Adipocyte (in vitro differentiated cells): Measurements from ENCODE around the gene PPP1R7.

ENCODE experiments used
- DNase-seq: peaks from one replicate; pipeline ENCODE4 v3.0.0-alpha.2; 2015; ENCODE audit warnings: low read depth
- H3K27me3 ChIP-seq: replicated peaks from 2 replicates; pipeline ENCODE4 v1.7.0; 2013; ENCODE audit warnings: mild to moderate bottlenecking, low read length, moderate library complexity; ENCODE audit not compliant: control insufficient read depth, insufficient read depth
- H3K36me3 ChIP-seq: 2 replicates; pipeline ENCODE4 v1.7.0; 2013; ENCODE audit warnings: low read length, mild to moderate bottlenecking, moderate library complexity; ENCODE audit not compliant: control insufficient read depth, insufficient read depth, severe bottlenecking
- H3K4me1 ChIP-seq: 2 replicates; pipeline ENCODE4 v1.7.0; 2013; ENCODE audit warnings: mild to moderate bottlenecking, low read length, moderate library complexity; ENCODE audit not compliant: control insufficient read depth, insufficient read depth
- H3K4me3 ChIP-seq: 2 replicates; pipeline ENCODE4 v1.7.0; 2013; ENCODE audit warnings: mild to moderate bottlenecking, low read length, moderate library complexity
- H3K9ac ChIP-seq: 2 replicates; pipeline ENCODE4 v1.7.0; 2013; ENCODE audit warnings: mild to moderate bottlenecking, low read length, moderate library complexity
- H3K9me3 ChIP-seq: 2 replicates; pipeline ENCODE4 v1.7.0; 2013; ENCODE audit warnings: mild to moderate bottlenecking, low read length, moderate library complexity; ENCODE audit not compliant: control insufficient read depth

PPP1R7 gene

GRCh38 chr2:241110607-241111439, 39.4 kb upstream of the PPP1R7 start:
- H3K9me3 ChIP-seq = no peaks in the 10 kb centered on the region
- no peak for DNase-seq
- H3K9ac ChIP-seq = no peak overlapping the region
- H3K27me3 ChIP-seq = no peaks in the 10 kb centered on the region
- H3K36me3 ChIP-seq = no peaks in the 10 kb centered on the region
- no peaks in the 10 kb centered on the region for H3K4me1 ChIP-seq
- H3K4me3 ChIP-seq = no peak overlapping the region

- no peaks in the 10 kb centered on the region for H3K4me1 ChIP-seq
- no peaks in the 10 kb centered on the region for H3K36me3 ChIP-seq
- DNase-seq = no peak
- H3K9me3 ChIP-seq = no peaks in the 10 kb centered on the region
- H3K27me3 ChIP-seq = no peaks in the 10 kb centered on the region
- H3K4me3 ChIP-seq = no peak overlapping the region
- no peak overlapping the region for H3K9ac ChIP-seq
These were observed 38.8 kb upstream of the PPP1R7 start for GRCh38 chr2:241111440-241111805.

- H3K4me1 ChIP-seq = no peaks in the 10 kb centered on the region
- no peaks in the 10 kb centered on the region for H3K9me3 ChIP-seq
- DNase-seq = no peak
- no peak overlapping the region for H3K9ac ChIP-seq
- no peak overlapping the region for H3K4me3 ChIP-seq
- no peaks in the 10 kb centered on the region for H3K27me3 ChIP-seq
- H3K36me3 ChIP-seq = no peaks in the 10 kb centered on the region
These were observed 38.2 kb upstream of the PPP1R7 start for GRCh38 chr2:241112046-241112445.

GRCh38 chr2:241112592-241112991, 37.7 kb upstream of the PPP1R7 start:
- no peaks in the 10 kb centered on the region for H3K4me1 ChIP-seq
- no peak overlapping the region for H3K4me3 ChIP-seq
- no peaks in the 10 kb centered on the region for H3K9me3 ChIP-seq
- no peaks in the 10 kb centered on the region for H3K36me3 ChIP-seq
- no peak overlapping the region for H3K9ac ChIP-seq
- H3K27me3 ChIP-seq = no peaks in the 10 kb centered on the region
- DNase-seq = no peak

GRCh38 chr2:241114836-241115235, 35.4 kb upstream of the PPP1R7 start:
- H3K36me3 ChIP-seq = no peaks in the 10 kb centered on the region
- H3K4me3 ChIP-seq = no peak overlapping the region
- H3K27me3 ChIP-seq = no peaks in the 10 kb centered on the region
- no peak overlapping the region for H3K9ac ChIP-seq
- H3K4me1 ChIP-seq = no peaks in the 10 kb centered on the region
- no peak for DNase-seq
- H3K9me3 ChIP-seq = no peaks in the 10 kb centered on the region

GRCh38 chr2:241115361-241115760, 34.9 kb upstream of the PPP1R7 start:
- Histone ChIP-seq H3K9me3 (no peaks in the 10 kb centered on the region), H3K9ac (no peak overlapping the region), H3K27me3 (no peaks in the 10 kb centered on the region), H3K4me3 (no peak overlapping the region), H3K4me1 (no peaks in the 10 kb centered on the region), H3K36me3 (no peaks in the 10 kb centered on the region)
- DNase-seq = no peak

GRCh38 chr2:241116606-241117560, 33.4 kb upstream of the PPP1R7 start:
- no peak overlapping the region for H3K4me3 ChIP-seq
- H3K9me3 ChIP-seq = peaks cover 5% of the 10 kb centered on the region
- no peaks in the 10 kb centered on the region for H3K4me1 ChIP-seq
- no peaks in the 10 kb centered on the region for H3K27me3 ChIP-seq
- no peaks in the 10 kb centered on the region for H3K36me3 ChIP-seq
- no peak overlapping the region for H3K9ac ChIP-seq
- no peak for DNase-seq

GRCh38 chr2:241118737-241119505, 31.3 kb upstream of the PPP1R7 start:
- Histone ChIP-seq H3K9ac (no peak overlapping the region), H3K4me1 (peaks cover 2% of the 10 kb centered on the region), H3K27me3 (no peaks in the 10 kb centered on the region), H3K4me3 (no peak overlapping the region), H3K36me3 (no peaks in the 10 kb centered on the region), H3K9me3 (peaks cover 5% of the 10 kb centered on the region)
- DNase-seq = no peak

- Histone ChIP-seq H3K27me3 (no peaks in the 10 kb centered on the region), H3K9ac (no peak overlapping the region), H3K4me1 (peaks cover 2% of the 10 kb centered on the region), H3K4me3 (no peak overlapping the region), H3K9me3 (peaks cover 5% of the 10 kb centered on the region), H3K36me3 (no peaks in the 10 kb centered on the region)
- DNase-seq = no peak
These were observed 29.8 kb upstream of the PPP1R7 start for GRCh38 chr2:241120440-241120839.

GRCh38 chr2:241121008-241121407, 29.3 kb upstream of the PPP1R7 start:
- H3K9ac ChIP-seq = no peak overlapping the region

More at GRCh38 chr2:241121008-241121407, 29.3 kb upstream of the PPP1R7 start:
- DNase-seq = no peak
- H3K27me3 ChIP-seq = no peaks in the 10 kb centered on the region
- H3K4me3 ChIP-seq = no peak overlapping the region
- peaks cover 5% of the 10 kb centered on the region for H3K9me3 ChIP-seq
- no peaks in the 10 kb centered on the region for H3K36me3 ChIP-seq
- peaks cover 2% of the 10 kb centered on the region for H3K4me1 ChIP-seq
